Kidney epithelial cell (primary cell): ENCODE data around the gene RTN4. TPM values are rescaled to one million over a fixed set of nuclear protein-coding genes. Genes with fewer than 3 reads are reported as not detected.

ENCODE experiments used
- DNase-seq: peaks from one replicate; pipeline ENCODE4 v3.0.0-alpha.2; 2010; ENCODE audit warnings: low read depth
- H3K27me3 ChIP-seq: 2 replicates; pipeline ENCODE4 v1.6.0; 2011; ENCODE audit warnings: low read length; ENCODE audit not compliant: control insufficient read depth, insufficient read depth
- H3K36me3 ChIP-seq: 2 replicates; pipeline ENCODE4 v1.5.1; 2011; ENCODE audit warnings: low read length; ENCODE audit not compliant: control insufficient read depth, insufficient read depth
- H3K4me3 ChIP-seq: 2 replicates; pipeline ENCODE4 v1.5.1; 2011; ENCODE audit warnings: low read depth, mild to moderate bottlenecking, control low read depth, low read length
- CTCF ChIP-seq: IDR thresholded peaks from 2 replicates; pipeline ENCODE4 v1.5.1; 2011; ENCODE audit warnings: mild to moderate bottlenecking, moderate library complexity, low read length, control low read depth, inconsistent platforms; ENCODE audit not compliant: insufficient read depth, poor library complexity, severe bottlenecking
- total RNA-seq: library from RNA; depleted of rRNA; stranded (reverse); fragments of >200 nt; gene quantifications from 2 replicates; pipeline ENCODE4 v1.2.3, GENCODE V29; 2015

RTN4 gene
- total RNA-seq, 1 donor from 2014 or later = 382 TPM

- Histone ChIP-seq H3K4me3 (no peak overlapping the region), H3K36me3 (no peaks in the 10 kb centered on the region), H3K27me3 (no peaks in the 10 kb centered on the region)
- no peak for TF ChIP-seq CTCF
- DNase-seq = no peak
Measured at GRCh38 chr2:55018619-55019018, 31.6 kb downstream of the RTN4 start.

- Histone ChIP-seq H3K36me3 (no peaks in the 10 kb centered on the region), H3K27me3 (no peaks in the 10 kb centered on the region), H3K4me3 (no peak overlapping the region)
- DNase-seq = no peak
- TF ChIP-seq CTCF = no peak
Measured at GRCh38 chr2:55017880-55018279, 32.4 kb downstream of the RTN4 start.

- no peaks in the 10 kb centered on the region for H3K36me3 ChIP-seq
- no peak overlapping the region for H3K4me3 ChIP-seq
- DNase-seq = no peak
- H3K27me3 ChIP-seq = no peaks in the 10 kb centered on the region
- no peak for TF ChIP-seq CTCF
Measured at GRCh38 chr2:55017428-55017827, 32.8 kb downstream of the RTN4 start.

- peak; percentile 65 for TF ChIP-seq CTCF
- DNase-seq = peak; percentile 77
- H3K27me3 ChIP-seq = no peaks in the 10 kb centered on the region
- no peaks in the 10 kb centered on the region for H3K36me3 ChIP-seq
- no peak overlapping the region for H3K4me3 ChIP-seq
Measured at GRCh38 chr2:55014962-55015939, 35.0 kb downstream of the RTN4 start.

GRCh38 chr2:55013936-55014335 is 36.3 kb downstream of the RTN4 start:
- no peak for DNase-seq
- no peaks in the 10 kb centered on the region for H3K36me3 ChIP-seq
- H3K27me3 ChIP-seq = no peaks in the 10 kb centered on the region
- no peak for TF ChIP-seq CTCF
- H3K4me3 ChIP-seq = no peak overlapping the region
